B cell (primary cell): ENCODE results near the gene CYTIP. TPM values are rescaled to one million over a fixed set of nuclear protein-coding genes. Genes with fewer than 3 reads are reported as not detected.

Source experiments
- ATAC-seq: fragments of 200-7000 bp; cut with Tn5 transposase; one replicate; pipeline ENCODE4 v1.10.0; 2021; ENCODE audit warnings: low read depth, mild to moderate bottlenecking, moderate number of reproducible peaks, moderate library complexity
- CTCF ChIA-PET: fragments of 350-600 bp; sonication (Branson Sonifier 250); formaldehyde crosslinking; loops from one replicate; lab custom pipeline; 2021; ENCODE audit warnings: antibody characterized with exemption, inconsistent platforms; lab: Charles Lee
- POLR2A ChIA-PET: fragments of 350-600 bp; sonication (Branson Sonifier 250); formaldehyde crosslinking; loops from one replicate; lab custom pipeline; 2021; ENCODE audit warnings: antibody characterized with exemption; lab: Charles Lee
- DNase-seq: peaks from one replicate; pipeline ENCODE4 v3.0.0; 2013
- H2AFZ ChIP-seq: 2 replicates; pipeline ENCODE4 v1.6.1; 2012; ENCODE audit warnings: mild to moderate bottlenecking, low read depth, low read length; ENCODE audit not compliant: insufficient read depth, poor library complexity, severe bottlenecking
- H3K27ac ChIP-seq, 2 donors: 1 replicate in 1 of 2; 2 replicates in 1 of 2; pipeline ENCODE4 v1.5.1; 2012 to 2013; ENCODE audit warnings: low read length in 2 of 2, mild to moderate bottlenecking in 2 of 2, moderate library complexity in 1 of 2
- H3K27me3 ChIP-seq, 4 experiments: fragments of 200-600 bp in 1 of 4; sonication (generic) in 1 of 4; replicated peaks in 1 of 4; 1 replicate in 2 of 4; 2 replicates in 2 of 4; pipeline versions ENCODE4 v1.6.1 to v1.7.0; 2013 to 2016; ENCODE audit warnings: low read length in 3 of 4, mild to moderate bottlenecking in 2 of 4, mixed read lengths in 1 of 4, moderate library complexity in 1 of 4; ENCODE audit not compliant: insufficient read depth in 4 of 4, control insufficient read depth in 3 of 4; ENCODE audit errors: control extremely low read depth in 1 of 4
- H3K36me3 ChIP-seq, 2 experiments: replicated peaks in 1 of 2; 1 replicate in 1 of 2; 2 replicates in 1 of 2; pipeline versions ENCODE4 v1.6.1 to v1.7.1; 2013; ENCODE audit warnings: low read length in 1 of 2; ENCODE audit not compliant: insufficient read depth in 2 of 2, control insufficient read depth in 1 of 2; ENCODE audit errors: control extremely low read depth in 1 of 2, extremely low read depth in 1 of 2
- H3K4me1 ChIP-seq, 2 donors: fragments of 200-600 bp in 1 of 2; sonication (generic) in 1 of 2; 1 replicate in 1 of 2; 2 replicates in 1 of 2; pipeline versions ENCODE4 v1.5.1 to v1.6.1; 2013 to 2017; ENCODE audit warnings: low read length in 2 of 2; ENCODE audit not compliant: control insufficient read depth in 2 of 2, insufficient read depth in 2 of 2
- H3K4me2 ChIP-seq: replicated peaks from 2 replicates; pipeline ENCODE3; 2012; ENCODE audit warnings: mild to moderate bottlenecking, low read depth, low read length; ENCODE audit not compliant: poor library complexity, severe bottlenecking
- H3K4me3 ChIP-seq, 5 experiments: fragments of 200-600 bp in 1 of 5; sonication (generic) in 1 of 5; 1 replicate in 3 of 5; 2 replicates in 2 of 5; pipeline versions ENCODE4 v1.5.1 to v1.7.0; 2011 to 2016; ENCODE audit warnings: low read length in 4 of 5, mild to moderate bottlenecking in 4 of 5, low read depth in 2 of 5, control low read depth in 1 of 5, moderate library complexity in 1 of 5; ENCODE audit not compliant: insufficient read depth in 1 of 5; ENCODE audit errors: control extremely low read depth in 1 of 5, extremely low read depth in 1 of 5
- H3K79me2 ChIP-seq: fragments of 200-600 bp; sonication (generic); one replicate; pipeline ENCODE4 v1.6.0; 2016; ENCODE audit warnings: low read length; ENCODE audit not compliant: control insufficient read depth, insufficient read depth
- H3K9ac ChIP-seq: fragments of 200-600 bp; sonication (generic); 2 replicates; pipeline ENCODE4 v1.6.1; 2017; ENCODE audit warnings: mild to moderate bottlenecking, low read length, moderate library complexity
- H3K9me3 ChIP-seq, 3 donors: one replicate each; pipeline versions ENCODE4 v1.6.1 to v1.7.1; 2013; ENCODE audit warnings: low read length in 2 of 3; ENCODE audit not compliant: control insufficient read depth in 2 of 3, insufficient read depth in 1 of 3; ENCODE audit errors: control extremely low read depth in 1 of 3
- H4K20me1 ChIP-seq: 2 replicates; pipeline ENCODE4 v1.6.0; 2012; ENCODE audit warnings: mild to moderate bottlenecking, low read length; ENCODE audit not compliant: insufficient read depth, control insufficient read depth, poor library complexity, severe bottlenecking
- H3K27ac Mint-ChIP-seq: one replicate; pipeline ENCODE4 v1.8.0; 2021; ENCODE audit warnings: mixed read lengths
- H3K27me3 Mint-ChIP-seq: one replicate; pipeline ENCODE4 v1.8.0; 2021; ENCODE audit warnings: mixed read lengths
- H3K4me1 Mint-ChIP-seq: one replicate; pipeline ENCODE4 v1.8.0; 2021; ENCODE audit warnings: mixed read lengths
- H3K4me3 Mint-ChIP-seq: one replicate; pipeline ENCODE4 v1.8.0; 2021; ENCODE audit warnings: mixed read lengths
- H3K9me3 Mint-ChIP-seq: one replicate; pipeline ENCODE4 v1.8.0; 2022; ENCODE audit warnings: mixed read lengths; ENCODE audit not compliant: insufficient read depth
- CTCF ChIP-seq: fragments of 200-600 bp; IDR thresholded peaks from one replicate; pipeline ENCODE4 v1.8.0; 2022; ENCODE audit warnings: antibody characterized with exemption, mild to moderate bottlenecking
- EZH2 ChIP-seq: IDR thresholded peaks from 2 replicates; pipeline ENCODE4 v1.6.1; 2012; ENCODE audit warnings: borderline replicate concordance, low read depth, mild to moderate bottlenecking, moderate library complexity, low read length; ENCODE audit not compliant: insufficient read depth, poor library complexity, severe bottlenecking
- WGBS: methylation state at CpG from one replicate; pipeline ENCODE4 v1.1.5; 2013; ENCODE audit warnings: missing lambda C conversion rate; ENCODE audit not compliant: insufficient coverage; 5-methylcytosine and 5-hydroxymethylcytosine counted together
- intact Hi-C: fragments of 100-400 bp; cut with micrococcal nuclease; formaldehyde crosslinking; loops from one replicate; pipeline ENCODE4 v1.10.0; 2022
- polyA plus RNA-seq: library from polyadenylated mRNA; depleted of rRNA; stranded (reverse); fragments of >200 nt; gene quantifications from 2 replicates; pipeline ENCODE4 v1.2.3, GENCODE V29; 2012
- total RNA-seq, 2 donors: library from RNA; stranded (reverse); fragments of 120-200 nt in 1 of 2; gene quantifications; 1 replicate in 1 of 2; 2 replicates in 1 of 2; pipeline versions ENCODE4 v1.2.3 to v1.2.4, GENCODE V29; 2013 to 2022

Gene CYTIP
- total and polyA plus RNA-seq, 2 donors (not counting 1 experiment from before 2014, with no cell fraction given) = 73.0 to 327 TPM

GRCh38 chr2:157488877-157489276 lies 45.0 kb upstream of the CYTIP start:
- Histone ChIP-seq H4K20me1 (no peaks in the 10 kb centered on the region), H3K9me3 (no peaks in the 10 kb centered on the region), H3K4me1 (peaks cover 6 to 14% of the 10 kb centered on the region in 2 donors), H2AFZ (no peak overlapping the region), H3K27ac (no peak overlapping the region), H3K27me3 (no peaks in the 10 kb centered on the region), H3K36me3 (no peaks in the 10 kb centered on the region), H3K79me2 (no peaks in the 10 kb centered on the region), H3K4me2 (no peak overlapping the region), H3K9ac (no peak overlapping the region), H3K4me3 (no peak overlapping the region)
- ATAC-seq (no peak), DNase-seq (no peak)
- Mint-ChIP-seq H3K27me3 (no peaks in the 10 kb centered on the region), H3K4me3 (no peak overlapping the region), H3K27ac (no peak overlapping the region), H3K4me1 (peaks cover 22% of the 10 kb centered on the region), H3K9me3 (no peaks in the 10 kb centered on the region)
- intact Hi-C loops = no loop called here
- whole genome bisulfite sequencing = no CpG with 5 or more reads among the region's 3 CpGs
- no peak for TF ChIP-seq CTCF
- ChIA-PET CTCF (interaction anchor here (0.6 to 10.6 kb wide), 11 partner anchors 9 to 182 kb away, joined by 3 to 157 read pairs (median 4); partner anchors contain the start of gene ERMN), POLR2A (no interaction called here)

GRCh38 chr2:157487747-157488146 lies 43.9 kb upstream of the CYTIP start:
- Mint-ChIP-seq H3K27ac (no peak overlapping the region), H3K27me3 (no peaks in the 10 kb centered on the region), H3K9me3 (no peaks in the 10 kb centered on the region), H3K4me1 (peaks cover 11% of the 10 kb centered on the region), H3K4me3 (no peak overlapping the region)
- DNase-seq (no peak), ATAC-seq (no peak)
- Histone ChIP-seq H3K4me1 (peaks cover 0 to 7% of the 10 kb centered on the region in 2 donors), H3K79me2 (no peaks in the 10 kb centered on the region), H3K4me2 (no peak overlapping the region), H3K9me3 (no peaks in the 10 kb centered on the region), H3K9ac (no peak overlapping the region), H3K27ac (no peak overlapping the region), H4K20me1 (no peaks in the 10 kb centered on the region), H2AFZ (no peak overlapping the region), H3K36me3 (no peaks in the 10 kb centered on the region), H3K4me3 (no peak overlapping the region), H3K27me3 (no peaks in the 10 kb centered on the region)
- POLR2A ChIA-PET = interaction anchor here (0.9 kb wide), 1 partner anchor 49 kb away, joined by 3 read pairs; no protein-coding TSS in a partner anchor
- intact Hi-C loops = no loop called here
- no CpG with 5 or more reads among the region's 3 CpGs for WGBS
- CTCF ChIA-PET = interaction anchor here (1.2 to 10.6 kb wide), 10 partner anchors 10 to 185 kb away, joined by 3 to 157 read pairs (median 8); partner anchors contain the start of gene ERMN
- TF ChIP-seq CTCF (no peak), EZH2 (no peak)
